Kidney epithelial cell (primary cell): Measurements from ENCODE around the gene SORT1. TPM values are rescaled to one million over a fixed set of nuclear protein-coding genes. Genes with fewer than 3 reads are reported as not detected.
"Not testable (repeated sequence)": the region's sequence is repeated elsewhere in the genome, so short reads cannot be mapped to it uniquely, and the experiment has no call there.

ENCODE experiments used
- DNase-seq: peaks from one replicate; pipeline ENCODE4 v3.0.0-alpha.2; 2010; ENCODE audit warnings: low read depth
- H3K27me3 ChIP-seq: 2 replicates; pipeline ENCODE4 v1.6.0; 2011; ENCODE audit warnings: low read length; ENCODE audit not compliant: control insufficient read depth, insufficient read depth
- H3K36me3 ChIP-seq: 2 replicates; pipeline ENCODE4 v1.5.1; 2011; ENCODE audit warnings: low read length; ENCODE audit not compliant: control insufficient read depth, insufficient read depth
- H3K4me3 ChIP-seq: 2 replicates; pipeline ENCODE4 v1.5.1; 2011; ENCODE audit warnings: low read depth, mild to moderate bottlenecking, control low read depth, low read length
- total RNA-seq: library from RNA; depleted of rRNA; stranded (reverse); fragments of >200 nt; gene quantifications from 2 replicates; pipeline ENCODE4 v1.2.3, GENCODE V29; 2015
- TF ChIP-seq, protein P1 (sequence below): IDR thresholded peaks from 2 replicates; pipeline ENCODE4 v1.5.1; 2011; ENCODE audit warnings: mild to moderate bottlenecking, moderate library complexity, low read length, control low read depth, inconsistent platforms; ENCODE audit not compliant: insufficient read depth, poor library complexity, severe bottlenecking

The SORT1 gene
- total RNA-seq, 1 donor from 2014 or later, result 65.2 TPM

- H3K27me3 ChIP-seq, result no peaks in the 10 kb centered on the region
- H3K36me3 ChIP-seq, result no peaks in the 10 kb centered on the region
- no peak overlapping the region for H3K4me3 ChIP-seq
- TF ChIP-seq, protein P1, sequence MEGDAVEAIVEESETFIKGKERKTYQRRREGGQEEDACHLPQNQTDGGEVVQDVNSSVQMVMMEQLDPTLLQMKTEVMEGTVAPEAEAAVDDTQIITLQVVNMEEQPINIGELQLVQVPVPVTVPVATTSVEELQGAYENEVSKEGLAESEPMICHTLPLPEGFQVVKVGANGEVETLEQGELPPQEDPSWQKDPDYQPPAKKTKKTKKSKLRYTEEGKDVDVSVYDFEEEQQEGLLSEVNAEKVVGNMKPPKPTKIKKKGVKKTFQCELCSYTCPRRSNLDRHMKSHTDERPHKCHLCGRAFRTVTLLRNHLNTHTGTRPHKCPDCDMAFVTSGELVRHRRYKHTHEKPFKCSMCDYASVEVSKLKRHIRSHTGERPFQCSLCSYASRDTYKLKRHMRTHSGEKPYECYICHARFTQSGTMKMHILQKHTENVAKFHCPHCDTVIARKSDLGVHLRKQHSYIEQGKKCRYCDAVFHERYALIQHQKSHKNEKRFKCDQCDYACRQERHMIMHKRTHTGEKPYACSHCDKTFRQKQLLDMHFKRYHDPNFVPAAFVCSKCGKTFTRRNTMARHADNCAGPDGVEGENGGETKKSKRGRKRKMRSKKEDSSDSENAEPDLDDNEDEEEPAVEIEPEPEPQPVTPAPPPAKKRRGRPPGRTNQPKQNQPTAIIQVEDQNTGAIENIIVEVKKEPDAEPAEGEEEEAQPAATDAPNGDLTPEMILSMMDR, result no peak
- no peak for DNase-seq
Measured at GRCh38 chr1:109381573-109381972, 16.1 kb downstream of the SORT1 start.

GRCh38 chr1:109379907-109380306 is 17.8 kb downstream of the SORT1 start:
- no peak for DNase-seq
- Histone ChIP-seq H3K36me3 (no peaks in the 10 kb centered on the region), H3K4me3 (no peak overlapping the region), H3K27me3 (no peaks in the 10 kb centered on the region)
- TF ChIP-seq, protein P1, result no peak

DNA sequence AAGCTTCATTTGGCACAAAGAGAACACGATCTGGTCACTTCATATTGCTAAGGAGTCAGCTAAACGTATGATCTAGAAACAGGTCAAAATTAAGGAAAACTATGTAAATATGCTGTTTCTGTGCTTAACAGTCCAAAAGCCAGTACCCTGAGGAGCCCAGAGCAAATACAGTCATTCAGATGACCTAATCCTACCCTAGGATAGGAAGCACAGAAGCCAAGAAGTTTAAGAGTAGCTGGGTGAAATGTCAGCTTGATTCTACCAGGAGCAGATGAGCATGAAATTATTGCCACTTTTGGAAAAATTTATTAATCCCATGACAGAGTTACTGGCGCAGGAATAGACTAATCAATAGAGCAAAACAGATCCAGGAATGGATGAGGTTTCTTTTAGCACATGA is 18.3 kb downstream of the SORT1 start:
- TF ChIP-seq, protein P1, result no peak
- Histone ChIP-seq H3K27me3 (no peaks in the 10 kb centered on the region), H3K4me3 (no peak overlapping the region), H3K36me3 (no peaks in the 10 kb centered on the region)
- DNase-seq, result no peak

- H3K27me3 ChIP-seq, result no peaks in the 10 kb centered on the region
- no peak for DNase-seq
- H3K4me3 ChIP-seq, result no peak overlapping the region
- TF ChIP-seq, protein P1, result no peak
- H3K36me3 ChIP-seq, result no peaks in the 10 kb centered on the region
Measured at GRCh38 chr1:109377698-109378097, 20.0 kb downstream of the SORT1 start.

DNA sequence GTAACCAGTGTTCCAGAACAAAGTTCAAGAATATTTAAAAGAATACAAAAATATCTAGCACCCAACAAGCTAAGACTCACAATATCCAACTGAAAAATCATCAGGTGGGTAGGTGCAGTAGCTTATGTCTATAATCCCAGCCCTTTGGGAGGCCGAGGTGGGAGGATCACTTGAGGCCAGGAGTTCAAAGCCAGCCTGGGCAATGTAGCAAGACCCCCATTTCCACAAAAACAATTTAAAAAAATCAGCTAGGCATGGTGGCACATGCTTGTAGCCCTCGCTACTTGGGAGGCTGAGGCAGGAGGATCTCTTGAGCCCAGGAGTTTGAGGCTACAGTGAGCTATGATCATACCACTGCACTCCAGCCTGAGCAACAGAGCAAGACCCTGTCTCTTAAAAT is 24.0 kb downstream of the SORT1 start:
- H3K36me3 ChIP-seq, H3K4me3 ChIP-seq, H3K27me3 ChIP-seq, DNase-seq: not testable (repeated sequence)

GRCh38 chr1:109373126-109373525 is 24.6 kb downstream of the SORT1 start:
- no peak for DNase-seq
- TF ChIP-seq, protein P1, result no peak
- no peak overlapping the region for H3K4me3 ChIP-seq
- no peaks in the 10 kb centered on the region for H3K27me3 ChIP-seq
- no peaks in the 10 kb centered on the region for H3K36me3 ChIP-seq
